GM23338 (cell line): ENCODE data around the gene UIMC1. TPM values are rescaled to one million over a fixed set of nuclear protein-coding genes. Genes with fewer than 3 reads are reported as not detected.

ENCODE experiments used
- ATAC-seq: fragments of 200-7000 bp; cut with Tn5 transposase; 3 replicates; pipeline ENCODE4 v1.9.1; 2020
- DNase-seq: peaks from one replicate; pipeline ENCODE4 v3.0.0-alpha.2; 2015; ENCODE audit warnings: low spot score
- H2AFZ ChIP-seq: fragments of 200-600 bp; sonication (generic); 2 replicates; pipeline ENCODE4 v1.8.0; 2016; ENCODE audit warnings: antibody characterized with exemption, mild to moderate bottlenecking, moderate library complexity
- H3F3A ChIP-seq: fragments of 200-600 bp; sonication (generic); replicated peaks from 2 replicates; pipeline ENCODE4 v1.8.0; 2017; ENCODE audit warnings: antibody characterized with exemption, mixed run types, low read depth
- H3K27ac ChIP-seq: fragments of 200-600 bp; sonication (generic); 2 replicates; pipeline ENCODE4 v1.6.1; 2016; ENCODE audit warnings: low read depth
- H3K27me3 ChIP-seq: fragments of 200-600 bp; sonication (generic); 2 replicates; pipeline ENCODE4 v1.8.0; 2016; ENCODE audit warnings: mild to moderate bottlenecking, mixed run types, moderate library complexity; ENCODE audit not compliant: insufficient read depth
- H3K36me3 ChIP-seq: fragments of 200-600 bp; sonication (generic); 2 replicates; pipeline ENCODE4 v1.8.0; 2016; ENCODE audit warnings: mild to moderate bottlenecking; ENCODE audit not compliant: insufficient read depth
- H3K4me1 ChIP-seq: fragments of 200-600 bp; sonication (generic); 2 replicates; pipeline ENCODE4 v1.8.0; 2016; ENCODE audit warnings: mild to moderate bottlenecking, moderate library complexity; ENCODE audit not compliant: insufficient read depth
- H3K4me2 ChIP-seq: fragments of 200-600 bp; sonication (generic); 2 replicates; pipeline ENCODE4 v1.7.1; 2017; ENCODE audit warnings: mixed run types
- H3K4me3 ChIP-seq: fragments of 200-600 bp; sonication (generic); 2 replicates; pipeline ENCODE4 v1.6.1; 2016; ENCODE audit warnings: mixed run types
- H3K79me2 ChIP-seq: fragments of 200-600 bp; sonication (generic); replicated peaks from 2 replicates; pipeline ENCODE4 v1.8.0; 2017; ENCODE audit warnings: mild to moderate bottlenecking; ENCODE audit not compliant: insufficient read depth
- H3K9me2 ChIP-seq: fragments of 200-600 bp; sonication (generic); 2 replicates; pipeline ENCODE4 v1.8.0; 2017; ENCODE audit not compliant: insufficient read depth
- H4K20me1 ChIP-seq: fragments of 200-600 bp; sonication (generic); replicated peaks from 2 replicates; pipeline ENCODE4 v1.8.0; 2017; ENCODE audit warnings: mild to moderate bottlenecking; ENCODE audit not compliant: insufficient read depth
- H3K27ac Mint-ChIP-seq: 2 replicates; pipeline ENCODE4 v1.8.0; 2020; ENCODE audit warnings: inconsistent platforms, mild to moderate bottlenecking, moderate library complexity, mixed read lengths
- H3K27me3 Mint-ChIP-seq: 3 replicates; pipeline ENCODE4 v1.8.0; 2022; ENCODE audit warnings: low read depth, mild to moderate bottlenecking, moderate library complexity, mixed read lengths, inconsistent platforms; ENCODE audit not compliant: insufficient read depth, poor library complexity
- H3K36me3 Mint-ChIP-seq: 3 replicates; pipeline ENCODE4 v1.8.0; 2021; ENCODE audit warnings: low read depth, mild to moderate bottlenecking, inconsistent platforms, moderate library complexity, mixed read lengths
- H3K4me1 Mint-ChIP-seq: 3 replicates; pipeline ENCODE4 v1.8.0; 2020; ENCODE audit warnings: mild to moderate bottlenecking, inconsistent platforms, mixed read lengths
- H3K4me3 Mint-ChIP-seq: 3 replicates; pipeline ENCODE4 v1.8.0; 2021; ENCODE audit warnings: moderate library complexity, mild to moderate bottlenecking, inconsistent platforms, mixed read lengths
- H3K9me3 Mint-ChIP-seq: 3 replicates; pipeline ENCODE4 v1.8.0; 2020; ENCODE audit warnings: moderate library complexity, mild to moderate bottlenecking, inconsistent platforms, mixed read lengths
- CTCF ChIP-seq, 2 experiments: fragments of 200-600 bp in 1 of 2; sonication (generic) in 1 of 2; conservative IDR thresholded peaks; 2 replicates each; pipeline versions ENCODE4 v1.5.1 to v1.6.1; 2016 to 2017; ENCODE audit warnings: antibody characterized with exemption in 2 of 2, low read depth in 2 of 2, mild to moderate bottlenecking in 2 of 2, moderate library complexity in 1 of 2
- ETS1 ChIP-seq: IDR thresholded peaks from 2 replicates; pipeline ENCODE4 v1.6.1; 2016; ENCODE audit warnings: antibody characterized with exemption
- JUNB ChIP-seq: IDR thresholded peaks from one replicate; pipeline ENCODE4 v1.6.1; 2016; ENCODE audit warnings: antibody characterized with exemption; ENCODE audit not compliant: unreplicated experiment
- NANOG ChIP-seq: IDR thresholded peaks from 2 replicates; pipeline ENCODE4 v1.6.1; 2016; ENCODE audit warnings: antibody characterized with exemption, borderline replicate concordance
- POLR2AphosphoS5 ChIP-seq: IDR thresholded peaks from 2 replicates; pipeline ENCODE4 v1.6.1; 2016; ENCODE audit warnings: antibody characterized with exemption, low read depth
- STAT1 ChIP-seq: IDR thresholded peaks from one replicate; pipeline ENCODE4 v1.6.1; 2016; ENCODE audit warnings: antibody characterized with exemption; ENCODE audit not compliant: unreplicated experiment
- ZNF114 ChIP-seq: fragments of 250-450 bp; sonication (Bioruptor Pico); IDR thresholded peaks from 2 replicates; pipeline ENCODE4 v1.5.0; 2020; ENCODE audit warnings: mild to moderate bottlenecking, moderate library complexity
- ZNF462 ChIP-seq: fragments of 250-450 bp; sonication (Bioruptor Pico); IDR thresholded peaks from 2 replicates; pipeline ENCODE4 v1.5.0; 2020; ENCODE audit warnings: mild to moderate bottlenecking, moderate library complexity
- polyA plus RNA-seq: library from polyadenylated mRNA; unstranded; fragments of >200 nt; fragmentation: Nextera tagmentation; extraction: Ambion mirVana; gene quantifications from 2 replicates; pipeline ENCODE4 v1.2.1, GENCODE V29; 2016
- total RNA-seq: library from RNA; depleted of rRNA; stranded (reverse); fragments of >200 nt; shearing (Covaris generic); gene quantifications from 2 replicates; pipeline ENCODE4 v1.2.3, GENCODE V29; 2014

The UIMC1 gene
- total and polyA plus RNA-seq, 2 experiments from 2014 or later = 36.4 to 40.1 TPM

- Mint-ChIP-seq H3K36me3 (peaks cover 20% of the 10 kb centered on the region; the same call in 2 of the 3 replicates), H3K4me1 (no peaks in the 10 kb centered on the region), H3K9me3 (no peaks in the 10 kb centered on the region), H3K27ac (no peak overlapping the region), H3K4me3 (no peak overlapping the region), H3K27me3 (no peaks in the 10 kb centered on the region)
- H3K4me1 ChIP-seq = no peaks in the 10 kb centered on the region
- ATAC-seq (no peak), DNase-seq (no peak)
- no peak overlapping the region for H3K4me3 ChIP-seq
- no peaks in the 10 kb centered on the region for H3F3A ChIP-seq
- H3K27ac ChIP-seq = peak overlapping the region; percentile 48; the same call in 1 of the 2 replicates
- H2AFZ ChIP-seq = no peak overlapping the region
- H3K9me2 ChIP-seq = no peaks in the 10 kb centered on the region
- peaks cover 7% of the 10 kb centered on the region for H3K79me2 ChIP-seq
- H3K27me3 ChIP-seq = no peaks in the 10 kb centered on the region
- peaks cover 4% of the 10 kb centered on the region; the same call in 1 of the 2 replicates for H3K36me3 ChIP-seq
- no peak for TF ChIP-seq CTCF (conservative IDR thresholded peaks at IDR 0.05; ENCODE audit: low read depth in 2 of 2)
- TF ChIP-seq JUNB = no peak
- TF ChIP-seq ZNF114 = no peak
- no peak for TF ChIP-seq POLR2AphosphoS5
- no peak for TF ChIP-seq ZNF462 (CRISPR knock-in tag)
- TF ChIP-seq ETS1 = no peak
- no peak for TF ChIP-seq STAT1
- no peak for TF ChIP-seq NANOG
- H4K20me1 ChIP-seq = no peaks in the 10 kb centered on the region; the same call in 1 of the 2 replicates
- no peak overlapping the region for H3K4me2 ChIP-seq
Observed at GRCh38 chr5:176956756-176957155, 49.8 kb downstream of the UIMC1 start.
